Activated gamma-delta T cell (primary cell): ENCODE results near the gene ETFA.

ENCODE experiments used
- DNase-seq: peaks from one replicate; lab custom pipeline; 2025; lab: John Stamatoyannopoulos, UW
- total RNA-seq, 2 donors: gene quantifications; one replicate each; lab custom pipeline; 2026; lab: John Stamatoyannopoulos, UW

ETFA gene
- total RNA-seq, result 64.0 to 81.2 reads per million in 2 donors

DNA sequence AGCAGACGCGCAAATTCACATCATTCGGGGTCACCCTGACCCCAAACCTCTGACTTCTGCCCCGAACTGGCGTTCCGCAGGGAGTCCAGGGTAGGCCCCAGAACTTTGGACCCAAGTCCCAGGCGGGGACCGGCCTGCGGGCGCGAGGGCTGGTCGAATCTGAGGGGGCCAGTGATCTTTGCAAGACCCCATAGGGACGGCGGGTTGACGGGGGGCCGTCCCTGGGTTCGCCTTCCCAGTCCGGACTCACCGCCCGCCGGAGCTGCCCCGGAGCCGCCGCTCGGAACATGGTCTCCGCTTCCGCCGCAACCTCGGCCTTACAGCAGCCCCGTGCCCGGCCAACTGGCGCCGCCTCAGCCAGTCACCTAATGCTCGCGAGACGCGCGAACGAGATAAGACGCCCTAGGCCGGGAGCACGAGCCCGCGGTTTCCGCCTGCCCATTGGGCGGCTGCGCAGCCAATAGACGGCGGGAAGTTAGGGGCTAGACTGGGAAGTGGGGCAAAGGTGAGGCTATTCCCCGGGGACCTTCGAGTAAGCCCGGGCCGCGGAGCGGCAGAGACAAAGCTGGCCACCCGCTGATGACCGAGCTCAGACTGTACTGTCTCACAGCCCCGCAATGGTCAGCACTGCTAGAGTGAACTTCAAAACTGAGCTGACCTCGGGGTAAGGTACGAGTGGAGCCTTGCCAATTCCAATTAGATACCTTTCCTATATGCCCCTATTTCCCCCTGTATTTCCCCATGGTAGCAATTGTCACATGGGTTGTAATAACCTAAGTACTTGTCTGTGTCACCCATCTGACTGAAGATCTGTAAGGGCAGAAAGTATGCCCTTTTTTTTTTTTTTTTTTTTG, at the start of gene ETFA:
ETFA (minus strand) TSS at position 370 of the 854 bp plus-strand sequence; CDS start at position 289, 81 bp downstream.
- DNase-seq, result peak; percentile 72

DNA sequence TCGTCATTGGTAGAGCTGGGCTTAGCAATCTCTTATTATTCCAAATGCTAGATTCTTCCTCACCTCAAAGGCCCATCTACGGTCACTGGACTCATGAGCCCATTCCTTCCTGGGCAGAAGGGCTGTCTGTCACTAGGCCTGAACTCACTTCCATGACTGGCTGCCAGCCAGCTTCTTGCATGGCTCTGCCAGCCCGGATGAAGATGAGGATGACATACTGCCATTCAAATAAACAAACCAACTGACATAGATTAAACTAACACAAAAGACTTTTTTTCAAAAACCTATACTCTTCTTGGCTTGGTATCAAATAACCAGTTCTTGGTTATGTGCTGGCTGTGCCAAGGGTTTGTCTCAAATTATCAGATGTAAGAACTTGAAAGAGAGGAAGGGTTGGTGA, 49.1 kb upstream of the ETFA start:
- DNase-seq, result no peak

DNA sequence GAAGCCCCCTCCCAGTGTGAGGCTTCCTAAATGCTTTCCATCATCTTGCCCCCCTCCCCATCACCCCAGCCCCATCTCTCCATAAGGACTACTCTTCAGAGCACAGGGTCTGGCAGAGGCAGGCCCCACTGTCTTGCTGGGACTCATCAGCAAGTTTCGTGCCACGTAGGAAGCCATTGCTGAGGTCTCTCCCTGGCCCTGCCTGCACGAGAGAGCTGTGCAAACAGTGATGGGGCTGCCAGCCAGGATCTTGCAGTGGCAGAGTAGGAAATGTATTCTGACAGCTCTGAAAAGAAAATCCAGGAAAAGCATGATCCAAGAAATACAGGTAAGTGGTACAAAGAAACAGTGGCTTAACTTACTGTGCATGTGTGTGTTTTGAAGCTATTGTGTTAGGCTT, 47.9 kb upstream of the ETFA start:
- no peak for DNase-seq

DNA sequence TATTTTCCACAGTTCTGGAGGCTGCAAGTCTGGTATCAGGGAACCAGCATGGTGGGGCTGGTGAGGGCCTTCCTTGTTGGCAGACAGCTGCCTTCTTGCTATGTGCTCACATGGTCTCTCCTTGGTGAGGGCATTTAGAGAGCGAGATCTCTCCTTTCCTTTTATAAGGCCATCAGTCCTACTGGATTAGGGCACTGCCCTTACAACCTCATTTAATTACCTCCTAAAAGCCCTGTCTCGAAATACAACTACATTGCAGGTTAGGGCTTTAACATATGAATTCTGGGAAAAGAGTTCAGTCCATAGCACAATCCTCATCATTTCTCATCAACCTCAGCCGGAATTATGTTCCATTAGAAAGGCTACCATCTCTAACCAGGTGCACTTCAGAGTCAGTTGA, 47.2 kb upstream of the ETFA start:
- DNase-seq, result no peak

DNA sequence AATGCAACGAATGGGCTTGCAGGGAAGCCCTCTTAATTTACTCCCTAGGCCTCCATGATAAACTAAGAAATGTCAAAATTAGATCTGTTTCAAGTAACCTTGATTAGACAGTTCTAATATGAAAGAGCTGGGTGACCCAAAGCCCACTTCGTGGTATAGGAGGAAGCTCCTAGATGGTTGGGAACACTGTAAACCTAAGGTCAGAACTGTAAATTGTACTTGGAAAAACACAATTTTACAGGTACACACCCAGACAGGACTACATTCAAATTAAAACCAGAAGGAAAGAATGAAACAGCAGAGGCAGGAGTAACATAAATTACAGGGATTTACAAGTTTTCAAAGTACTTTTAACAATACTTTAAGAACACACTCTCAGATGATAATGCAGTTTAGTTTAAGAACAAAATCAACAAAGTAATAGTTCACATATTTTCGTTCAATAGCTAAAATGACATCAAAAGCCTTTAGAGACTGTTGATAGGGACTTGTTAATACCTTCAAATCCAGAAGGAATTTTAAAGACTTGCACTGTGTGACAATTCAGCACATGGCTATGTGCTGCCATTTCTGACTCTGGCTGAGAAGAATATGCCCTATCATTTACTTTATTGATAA, 43.7 kb upstream of the ETFA start:
- DNase-seq, result no peak

DNA sequence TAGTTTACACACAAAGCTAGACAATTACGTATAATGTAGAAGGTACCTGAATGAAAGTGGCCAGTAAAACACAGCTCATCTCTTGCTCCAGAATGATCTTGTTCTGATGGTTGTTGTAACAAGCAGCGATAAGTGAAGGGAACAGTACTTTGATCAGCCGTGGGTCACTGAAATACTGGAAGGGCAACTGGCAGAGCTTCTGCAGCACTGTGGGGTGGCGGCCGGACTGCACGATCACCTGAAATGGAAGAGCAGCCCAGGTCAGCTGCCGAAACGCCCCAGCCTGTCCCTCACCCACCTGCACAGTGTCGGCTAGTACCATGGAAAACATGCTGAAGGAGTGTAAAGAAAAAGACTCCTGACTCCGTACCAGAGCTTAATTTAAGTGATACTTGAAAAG, 42.6 kb upstream of the ETFA start:
- DNase-seq, result no peak

DNA sequence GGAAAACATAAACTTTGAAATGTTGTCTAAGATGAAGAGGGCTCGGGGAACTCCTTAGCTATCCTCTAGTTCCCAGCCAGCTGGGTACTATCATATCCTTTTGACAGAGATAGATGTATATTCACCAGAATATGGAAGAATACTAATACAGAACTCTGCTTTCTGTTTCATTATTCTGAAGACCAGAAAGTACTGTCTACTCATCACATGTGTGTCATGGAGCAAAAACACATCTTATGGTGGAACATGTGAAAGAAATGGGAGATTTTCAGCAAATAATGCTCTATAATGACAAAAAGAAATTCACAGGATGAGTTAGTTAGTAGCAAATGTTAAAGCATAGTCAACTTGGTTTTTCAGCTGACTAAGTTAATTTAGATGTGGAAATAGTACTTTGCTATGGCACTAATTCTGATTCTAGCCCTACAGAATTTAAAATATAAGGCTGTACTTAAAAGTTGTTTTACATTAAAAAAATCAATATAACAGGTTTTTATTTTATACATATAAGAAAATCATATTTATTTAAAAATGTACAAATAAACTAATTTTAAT, 41.8 kb upstream of the ETFA start:
- DNase-seq, result no peak

DNA sequence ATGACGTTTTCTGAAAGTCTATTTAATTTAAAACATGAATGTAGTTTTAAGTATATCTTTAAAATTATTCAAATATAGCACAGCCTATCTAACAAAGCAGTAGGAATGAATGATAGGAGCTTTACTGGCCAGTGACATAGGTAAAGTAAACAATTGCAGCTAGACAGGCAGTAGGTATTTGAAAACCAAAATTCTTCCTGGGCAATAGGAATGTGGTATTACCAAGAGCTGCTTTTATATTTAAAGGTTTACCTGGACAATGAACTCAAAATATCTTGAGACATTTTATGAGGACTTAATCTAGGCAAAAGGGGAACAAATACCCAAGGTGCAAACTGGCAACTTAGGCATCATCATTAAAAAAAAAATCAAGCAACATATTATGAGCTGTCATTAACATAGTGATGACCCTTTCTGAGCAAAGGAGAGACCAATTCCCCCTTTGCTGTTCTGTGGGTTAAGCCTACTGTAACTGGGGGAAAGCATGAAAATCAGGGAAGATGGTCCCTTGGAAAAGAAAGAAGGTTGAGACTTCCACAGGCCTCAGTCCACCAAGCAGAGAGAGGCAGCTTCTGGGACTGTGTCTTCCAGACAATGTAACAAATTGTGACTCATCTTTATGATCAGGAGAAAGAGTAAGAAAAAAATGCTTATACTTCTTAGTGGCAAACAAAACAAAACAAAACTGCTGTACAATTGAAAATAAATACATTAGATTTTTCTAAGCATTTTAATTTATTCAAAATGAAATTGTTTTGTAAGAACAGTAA, 38.2 kb upstream of the ETFA start:
- no peak for DNase-seq

DNA sequence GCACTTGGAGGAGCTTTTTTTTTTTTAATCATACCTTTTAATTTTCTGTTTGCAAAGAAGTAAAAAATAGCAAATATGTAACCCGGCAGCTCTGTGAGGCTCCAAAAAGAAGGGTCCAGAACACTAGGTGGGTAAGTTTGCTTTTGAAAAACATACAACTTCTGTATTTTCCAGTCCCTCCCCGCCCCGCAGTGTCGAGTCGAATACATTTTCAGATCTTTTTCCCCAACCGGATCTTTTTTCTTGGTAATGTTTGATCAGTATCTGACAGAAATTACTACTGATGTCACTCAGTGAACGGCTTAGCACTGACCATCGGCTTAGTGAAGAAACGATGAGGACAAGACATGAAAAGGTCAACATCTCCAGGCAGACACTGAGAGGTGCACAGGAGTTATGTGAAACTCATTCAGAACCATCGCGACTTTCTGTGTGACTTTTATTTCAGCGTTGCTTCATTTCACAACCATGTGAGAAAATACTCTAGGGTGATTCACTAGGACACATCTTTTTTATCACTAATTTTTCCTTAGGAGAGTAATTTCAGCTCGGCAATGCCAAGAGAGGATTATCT, 36.3 kb upstream of the ETFA start:
- DNase-seq, result no peak

DNA sequence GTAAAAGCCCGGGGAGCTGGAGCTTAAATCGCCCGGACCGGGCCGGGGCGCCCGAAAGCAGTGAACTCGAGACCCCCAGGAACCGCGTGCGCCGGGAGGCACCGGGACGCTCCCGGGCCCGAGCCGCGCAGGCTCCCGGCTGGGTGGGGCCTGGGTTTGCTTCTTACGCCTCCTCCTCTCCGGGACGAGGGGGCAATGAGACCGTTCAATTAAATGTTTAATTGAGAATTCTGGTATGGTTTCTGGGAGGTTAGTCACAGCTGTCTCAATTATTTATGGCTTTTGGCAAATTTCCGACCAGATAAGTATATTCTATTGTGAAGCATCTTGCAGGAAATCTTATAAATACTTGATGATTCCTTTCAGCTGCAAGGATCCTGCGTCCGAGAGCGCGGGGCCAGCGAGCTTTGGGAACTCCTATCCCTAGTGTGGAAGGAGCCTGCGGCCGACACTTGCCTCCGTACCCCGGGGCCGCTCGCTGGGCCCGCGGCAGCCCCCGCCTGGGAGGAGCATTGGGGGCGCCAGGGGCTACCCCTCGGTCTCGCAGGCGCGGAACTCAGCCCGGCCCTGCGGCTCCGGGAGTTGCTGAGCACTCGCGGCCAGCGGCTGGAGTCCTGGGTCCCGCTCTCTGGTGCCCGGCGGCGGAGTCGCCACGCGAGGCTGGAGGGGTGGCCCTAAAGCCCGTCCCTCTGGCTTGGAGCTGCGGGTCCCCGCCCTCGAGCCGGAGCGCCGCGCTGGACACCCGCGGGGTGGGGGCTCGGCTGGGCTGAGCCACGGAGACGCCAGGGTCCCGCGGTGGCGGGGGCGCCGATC, 35.6 kb upstream of the ETFA start:
- no peak for DNase-seq

DNA sequence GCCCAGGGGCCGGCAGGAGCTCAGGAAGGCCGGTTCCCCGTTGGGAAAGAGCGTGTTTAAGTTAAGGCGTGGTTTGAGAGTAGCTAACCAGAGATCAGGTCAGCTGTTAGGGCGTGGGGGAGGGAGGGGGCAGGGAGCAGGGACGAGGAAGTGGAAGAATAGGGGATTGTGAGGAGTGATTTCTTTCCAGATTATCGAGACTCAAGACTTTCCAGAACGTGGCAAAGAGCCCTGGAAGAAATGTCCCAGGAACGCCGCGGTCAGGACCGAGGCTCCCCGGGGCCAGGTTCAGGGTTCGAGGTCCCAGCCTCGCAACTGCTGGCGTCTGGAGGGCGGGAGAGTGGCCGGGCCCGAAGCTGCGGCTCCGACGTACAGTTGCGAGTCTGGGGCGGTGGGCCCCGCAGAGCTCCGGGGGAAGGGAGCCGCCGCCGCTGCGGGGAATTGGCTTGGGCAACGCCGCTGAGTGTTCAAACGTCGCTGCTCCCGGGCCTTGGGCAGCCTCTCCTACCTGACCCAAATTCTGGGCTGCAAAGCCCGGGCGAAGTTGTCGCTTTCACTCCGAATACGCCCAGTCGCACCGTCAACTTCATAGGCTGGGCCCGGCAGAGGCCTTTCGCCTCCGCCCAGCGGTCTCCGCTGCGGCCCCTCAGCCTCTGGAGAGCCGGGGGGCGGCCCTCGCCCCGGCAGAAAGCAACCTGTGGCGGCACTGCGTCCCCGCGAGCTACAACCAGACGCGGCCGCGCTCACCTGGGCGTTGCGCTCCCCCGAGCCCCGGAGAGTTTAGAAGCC, 34.8 kb upstream of the ETFA start:
- DNase-seq, result no peak

DNA sequence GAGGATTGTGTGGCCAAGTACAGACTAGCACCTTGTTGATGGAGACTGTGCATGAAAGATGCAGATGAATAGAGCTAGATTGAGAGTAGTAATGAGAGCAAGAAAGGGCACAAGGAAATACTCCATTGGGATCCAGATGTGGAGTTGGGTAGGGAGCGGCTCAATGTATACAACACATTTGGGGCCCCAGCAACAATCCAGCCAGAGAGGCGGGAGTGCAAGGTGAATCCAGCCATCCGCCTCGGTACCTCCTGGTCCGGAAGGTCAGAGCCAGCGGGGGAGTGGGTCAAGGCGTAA, 34.3 kb upstream of the ETFA start:
- DNase-seq, result no peak

DNA sequence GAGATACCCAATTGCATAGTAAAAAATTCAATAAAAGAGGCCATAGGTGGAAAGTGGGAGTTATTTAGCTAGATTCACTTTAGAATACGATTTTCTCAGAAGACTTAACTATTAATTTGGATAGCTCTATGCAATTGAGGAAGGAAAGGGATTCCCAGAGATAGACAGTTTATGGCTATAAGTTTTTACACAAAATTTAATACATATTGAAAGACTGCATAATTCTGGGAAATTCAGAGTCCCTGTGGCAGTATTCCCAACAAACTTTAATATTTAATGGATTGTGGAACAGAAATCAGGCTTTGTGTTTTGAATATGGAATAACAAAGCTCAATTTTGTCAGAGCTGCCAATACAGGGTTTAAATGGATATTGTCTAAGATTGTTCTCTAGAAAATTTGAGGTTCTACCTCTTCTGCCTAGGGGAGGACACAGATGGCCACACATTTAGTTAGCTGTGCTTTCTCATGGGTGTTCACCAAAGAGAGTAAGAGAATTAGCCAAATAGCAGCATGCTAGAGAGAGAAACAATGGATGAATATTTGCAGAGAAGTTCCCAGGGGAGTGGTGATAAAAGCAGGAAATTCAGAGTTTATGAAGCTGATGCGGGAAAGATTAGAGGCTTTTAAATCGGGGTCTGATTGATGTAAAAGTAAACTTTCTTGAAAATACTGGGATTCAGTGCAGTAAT, 33.8 kb upstream of the ETFA start:
- DNase-seq, result no peak

DNA sequence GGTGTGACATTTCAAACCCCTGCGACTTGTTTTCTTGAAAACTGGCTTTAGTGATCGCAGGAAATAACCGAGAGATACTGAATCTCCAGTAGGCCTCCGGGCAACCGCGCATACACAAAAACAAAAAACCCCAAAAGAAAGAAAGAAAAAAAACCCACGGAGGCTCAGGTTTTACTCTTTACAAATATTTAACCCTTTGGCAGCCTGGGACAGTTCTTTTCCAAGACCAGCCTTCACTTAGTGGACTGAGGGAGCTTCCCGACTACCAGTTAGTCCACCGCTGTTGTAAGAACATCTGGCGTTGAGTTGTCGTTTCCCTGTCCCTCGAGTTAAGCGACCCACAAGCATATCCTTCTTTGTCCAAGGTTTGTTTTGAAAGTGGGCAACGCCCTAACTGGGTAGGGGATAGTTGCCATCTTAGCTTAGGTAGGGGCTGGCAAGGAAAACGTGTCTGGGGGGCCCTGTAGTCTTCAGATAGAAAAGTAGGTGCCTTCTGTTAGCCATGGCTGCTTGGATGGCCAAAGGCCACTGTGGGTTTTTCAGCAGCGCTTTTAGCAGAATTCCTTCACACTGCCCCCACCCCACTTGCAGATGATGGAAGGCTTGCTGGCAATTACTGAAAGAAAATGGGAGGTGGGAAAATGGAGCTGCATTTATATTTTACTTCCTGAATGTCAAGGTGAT, 32.2 kb upstream of the ETFA start:
- no peak for DNase-seq

DNA sequence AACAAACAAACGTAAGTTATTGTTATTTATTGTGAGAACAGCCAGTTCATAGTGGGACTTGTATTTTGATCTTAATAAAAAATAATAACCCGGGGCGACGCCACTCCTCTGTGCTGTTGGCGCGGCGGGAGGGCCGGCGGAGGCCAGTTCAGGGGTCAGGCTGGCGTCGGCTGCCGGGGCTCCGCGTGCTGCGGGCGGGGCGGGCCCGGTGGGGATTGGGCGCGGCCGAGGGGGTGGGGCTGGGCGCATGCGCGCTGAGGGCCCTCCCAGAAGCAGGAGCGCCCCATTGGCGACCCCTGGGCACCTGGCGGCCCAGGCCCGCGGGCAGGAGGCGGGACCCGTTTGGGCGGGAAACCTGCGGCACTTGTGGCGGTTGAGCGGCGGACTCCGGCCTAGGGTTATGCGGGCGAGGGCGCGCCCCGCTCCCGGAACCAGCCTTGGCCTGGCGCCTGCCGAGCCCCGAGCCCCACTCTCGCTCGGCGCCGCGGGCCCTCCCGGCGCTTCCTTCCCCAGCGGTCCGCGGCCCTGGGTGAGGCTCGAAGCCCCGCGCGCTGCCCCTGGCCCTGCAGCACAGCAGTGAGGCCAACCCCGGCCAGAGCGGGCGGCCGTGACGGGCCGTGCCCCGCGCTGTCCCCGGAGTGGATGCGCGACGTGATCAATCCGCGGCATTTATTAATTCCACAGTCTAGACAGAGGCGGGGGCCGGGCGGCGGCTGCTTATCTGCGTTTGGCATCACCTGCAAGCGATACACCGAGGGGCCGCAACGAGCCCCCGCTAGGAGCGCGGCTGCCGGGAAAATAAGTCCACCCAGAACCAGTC, 31.3 kb upstream of the ETFA start:
- DNase-seq, result no peak

DNA sequence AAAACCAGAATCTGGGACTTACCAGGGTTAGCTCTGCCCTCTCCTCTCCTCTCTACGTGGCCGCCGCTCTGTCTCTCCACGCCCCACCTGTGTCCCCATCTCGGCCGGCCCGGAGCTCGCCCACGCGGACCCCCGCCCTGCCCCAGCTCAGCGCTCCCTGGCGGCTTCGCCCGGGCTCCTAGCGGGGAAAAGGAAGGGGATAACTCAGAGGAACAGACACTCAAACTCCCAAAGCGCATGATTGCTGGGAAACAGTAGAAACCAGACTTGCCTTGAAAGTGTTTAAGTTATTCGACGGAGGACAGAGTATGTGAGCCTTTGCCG, 30.8 kb upstream of the ETFA start:
- DNase-seq, result no peak

DNA sequence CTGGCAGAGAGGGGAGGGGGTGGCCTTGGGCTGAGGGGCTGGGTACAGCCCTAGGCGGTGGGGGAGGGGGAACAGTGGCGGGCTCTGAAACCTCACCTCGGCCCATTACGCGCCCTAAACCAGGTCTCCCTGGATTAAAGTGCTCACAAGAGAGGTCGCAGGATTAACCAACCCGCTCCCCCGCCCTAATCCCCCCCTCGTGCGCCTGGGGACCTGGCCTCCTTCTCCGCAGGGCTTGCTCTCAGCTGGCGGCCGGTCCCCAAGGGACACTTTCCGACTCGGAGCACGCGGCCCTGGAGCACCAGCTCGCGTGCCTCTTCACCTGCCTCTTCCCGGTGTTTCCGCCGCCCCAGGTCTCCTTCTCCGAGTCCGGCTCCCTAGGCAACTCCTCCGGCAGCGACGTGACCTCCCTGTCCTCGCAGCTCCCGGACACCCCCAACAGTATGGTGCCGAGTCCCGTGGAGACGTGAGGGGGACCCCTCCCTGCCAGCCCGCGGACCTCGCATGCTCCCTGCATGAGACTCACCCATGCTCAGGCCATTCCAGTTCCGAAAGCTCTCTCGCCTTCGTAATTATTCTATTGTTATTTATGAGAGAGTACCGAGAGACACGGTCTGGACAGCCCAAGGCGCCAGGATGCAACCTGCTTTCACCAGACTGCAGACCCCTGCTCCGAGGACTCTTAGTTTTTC, 30.2 kb upstream of the ETFA start:
- DNase-seq, result no peak

DNA sequence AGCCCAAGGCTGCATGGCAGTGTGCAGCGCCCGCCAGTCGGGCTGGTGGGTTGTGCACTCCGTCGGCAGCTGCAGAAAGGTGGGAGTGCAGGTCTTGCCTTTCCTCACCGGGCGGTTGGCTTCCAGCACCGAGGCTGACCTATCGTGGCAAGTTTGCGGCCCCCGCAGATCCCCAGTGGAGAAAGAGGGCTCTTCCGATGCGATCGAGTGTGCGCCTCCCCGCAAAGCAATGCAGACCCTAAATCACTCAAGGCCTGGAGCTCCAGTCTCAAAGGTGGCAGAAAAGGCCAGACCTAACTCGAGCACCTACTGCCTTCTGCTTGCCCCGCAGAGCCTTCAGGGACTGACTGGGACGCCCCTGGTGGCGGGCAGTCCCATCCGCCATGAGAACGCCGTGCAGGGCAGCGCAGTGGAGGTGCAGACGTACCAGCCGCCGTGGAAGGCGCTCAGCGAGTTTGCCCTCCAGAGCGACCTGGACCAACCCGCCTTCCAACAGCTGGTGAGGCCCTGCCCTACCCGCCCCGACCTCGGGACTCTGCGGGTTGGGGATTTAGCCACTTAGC, 29.6 kb upstream of the ETFA start:
- peak; percentile 19 for DNase-seq
